HepG2 (cell line): ENCODE measurements around the gene CAMTA2. TPM values are rescaled to one million over a fixed set of nuclear protein-coding genes. Genes with fewer than 3 reads are reported as not detected.

ENCODE experiments used
- ADNP ChIP-seq: sonication (generic); formaldehyde crosslinking; IDR thresholded peaks from 2 replicates; pipeline ENCODE4 v1.4.0; 2020; ENCODE audit warnings: missing genetic modification reagents
- ATRX ChIP-seq: sonication (generic); formaldehyde crosslinking; IDR thresholded peaks from 2 replicates; pipeline ENCODE4 v1.4.0; 2020; ENCODE audit warnings: missing genetic modification reagents, borderline replicate concordance
- ELF1 ChIP-seq: sonication (generic); formaldehyde crosslinking; IDR thresholded peaks from 2 replicates; pipeline ENCODE4 v1.4.0; 2020; ENCODE audit warnings: missing genetic modification reagents
- FOXO4 ChIP-seq: sonication (generic); formaldehyde crosslinking; conservative IDR thresholded peaks from 2 replicates; pipeline ENCODE4 v1.8.1; 2023; ENCODE audit warnings: missing genetic modification reagents
- GABPA ChIP-seq, 2 experiments: IDR thresholded peaks; 2 replicates each; pipeline ENCODE4 v1.6.1; 2011 to 2016; ENCODE audit warnings: low read depth in 2 of 2, low read length in 1 of 2, missing biosample characterization in 1 of 2, missing genetic modification characterization in 1 of 2
- HDAC1 ChIP-seq: sonication (generic); formaldehyde crosslinking; IDR thresholded peaks from 2 replicates; pipeline ENCODE4 v1.5.1; 2020; ENCODE audit warnings: mild to moderate bottlenecking, missing genetic modification reagents
- KDM2A ChIP-seq: sonication (generic); formaldehyde crosslinking; IDR thresholded peaks from 2 replicates; pipeline ENCODE4 v1.4.0; 2020; ENCODE audit warnings: low read depth, missing genetic modification reagents, borderline replicate concordance
- KLF6 ChIP-seq: IDR thresholded peaks from 2 replicates; pipeline ENCODE4 v1.8.0; 2016; ENCODE audit warnings: missing biosample characterization, missing genetic modification reagents
- MIER2 ChIP-seq: IDR thresholded peaks from 2 replicates; pipeline ENCODE4 v1.6.1; 2016; ENCODE audit warnings: missing biosample characterization, missing genetic modification reagents
- NCOA2 ChIP-seq: sonication (generic); formaldehyde crosslinking; IDR thresholded peaks from 2 replicates; pipeline ENCODE4 v1.8.0; 2022; ENCODE audit warnings: inconsistent platforms
- NFYC ChIP-seq: IDR thresholded peaks from 2 replicates; pipeline ENCODE4 v1.6.1; 2016; ENCODE audit warnings: missing genetic modification reagents, missing compliant biosample characterization
- PBX2 ChIP-seq: IDR thresholded peaks from 2 replicates; pipeline ENCODE4 v1.6.1; 2016; ENCODE audit warnings: control low read depth
- PCBP1 ChIP-seq: fragments of 200-400 bp; formaldehyde crosslinking; IDR thresholded peaks from 2 replicates; pipeline ENCODE4 v1.6.1; 2017; ENCODE audit warnings: mild to moderate bottlenecking, low read depth, low read length, borderline replicate concordance
- POLR2AphosphoS5 ChIP-seq: IDR thresholded peaks from 2 replicates; pipeline ENCODE4 v1.6.1; 2012; ENCODE audit warnings: low read depth, low read length
- PRDM10 ChIP-seq: sonication (generic); formaldehyde crosslinking; IDR thresholded peaks from 2 replicates; pipeline ENCODE4 v1.4.0; 2020; ENCODE audit warnings: low read depth, missing genetic modification reagents
- ZFP36L1 ChIP-seq: sonication (generic); formaldehyde crosslinking; IDR thresholded peaks from 2 replicates; pipeline ENCODE4 v1.8.0; 2022; ENCODE audit warnings: mild to moderate bottlenecking, missing genetic modification reagents, moderate library complexity
- ZFP90 ChIP-seq: sonication (generic); formaldehyde crosslinking; IDR thresholded peaks from 2 replicates; pipeline ENCODE4 v1.8.0; 2022; ENCODE audit warnings: missing genetic modification reagents, mild to moderate bottlenecking, inconsistent platforms, borderline replicate concordance
- ZNF230 ChIP-seq: sonication (generic); formaldehyde crosslinking; IDR thresholded peaks from 2 replicates; pipeline ENCODE4 v1.4.0; 2020; ENCODE audit warnings: mild to moderate bottlenecking, missing genetic modification reagents
- ZNF292 ChIP-seq: sonication (generic); formaldehyde crosslinking; IDR thresholded peaks from 2 replicates; pipeline ENCODE4 v1.8.1; 2022; ENCODE audit warnings: mild to moderate bottlenecking, low read depth, missing genetic modification reagents, borderline replicate concordance
- ZNF501 ChIP-seq: sonication (generic); formaldehyde crosslinking; IDR thresholded peaks from 2 replicates; pipeline ENCODE4 v1.5.1; 2020; ENCODE audit warnings: mild to moderate bottlenecking, moderate library complexity, missing genetic modification reagents
- ZNF558 ChIP-seq: sonication (generic); formaldehyde crosslinking; IDR thresholded peaks from 2 replicates; pipeline ENCODE4 v1.9.0; 2022; ENCODE audit warnings: mild to moderate bottlenecking, missing genetic modification reagents, borderline replicate concordance
- ZNF576 ChIP-seq: sonication (generic); formaldehyde crosslinking; IDR thresholded peaks from 2 replicates; pipeline ENCODE4 v1.4.0; 2020; ENCODE audit warnings: mild to moderate bottlenecking, missing genetic modification reagents
- ZNF652 ChIP-seq: IDR thresholded peaks from 2 replicates; pipeline ENCODE4 v1.6.1; 2016; ENCODE audit warnings: low read depth, borderline replicate concordance
- ZSCAN31 ChIP-seq: sonication (generic); formaldehyde crosslinking; IDR thresholded peaks from 2 replicates; pipeline ENCODE4 v1.5.0; 2020; ENCODE audit warnings: low read depth, mild to moderate bottlenecking, missing genetic modification reagents
- polyA plus RNA-seq, 8 experiments: library from polyadenylated mRNA; depleted of rRNA in 3 of 8; stranded (reverse) in 7 of 8; unstranded in 1 of 8; fragments of >200 nt; fragmentation: Illumina TruSeq in 4 of 8; extraction: Trizol in 4 of 8; gene quantifications; 2 replicates each; pipeline versions ENCODE4 v1.2.1 to v1.2.3, GENCODE V29; 2011 to 2016; ENCODE audit warnings: low read depth in 4 of 8, missing spikeins in 1 of 8, mixed read lengths in 1 of 8; ENCODE audit not compliant: insufficient read depth in 1 of 8
- total RNA-seq, 5 experiments: library from RNA; depleted of rRNA; stranded (reverse); fragments of >200 nt; fragmentation: Illumina TruSeq; extraction: Trizol; gene quantifications; 2 replicates each; pipeline ENCODE4 v1.2.3, GENCODE V29; 2016; ENCODE audit warnings: low read depth in 1 of 5

CAMTA2 gene
- total and polyA plus RNA-seq, 2 of the 13 experiments (the other 11 are each of a cell fraction or from before 2014, with no cell fraction given) = 4.1 to 7.1 TPM

GRCh38 chr17:4966844-4967538 lies 20.5 kb downstream of the CAMTA2 start (continued):
- 0 out of 2 replicates have a peak, but pooled peaks have one; percentile 29 for TF ChIP-seq ZNF558 (CRISPR knock-in tag)
- no peak for TF ChIP-seq ADNP (CRISPR knock-in tag)
- peak; percentile 45; the same call in 1 of the 2 replicates for TF ChIP-seq KDM2A (CRISPR knock-in tag)
- TF ChIP-seq ZFP90 (CRISPR knock-in tag) = peak; percentile 52; the same call in 1 of the 2 replicates
- peak; percentile 97 for TF ChIP-seq PBX2 (CRISPR knock-in tag)
- peak; percentile 31; the same call in 1 of the 2 replicates for TF ChIP-seq KLF6 (CRISPR knock-in tag)
- TF ChIP-seq PRDM10 = no peak
- peak; percentile 43; the same call in 1 of the 2 replicates for TF ChIP-seq POLR2AphosphoS5
- peak; percentile 95 for TF ChIP-seq NFYC (CRISPR knock-in tag)
- peak; percentile 14; the same call in 1 of the 2 replicates for TF ChIP-seq ZFP36L1 (CRISPR knock-in tag)
- TF ChIP-seq ZSCAN31 = no peak
- no peak; the same call in 1 of the 2 replicates for TF ChIP-seq ZNF230
- no peak for TF ChIP-seq PCBP1
- TF ChIP-seq NCOA2 (CRISPR knock-in tag) = peak; percentile 9; the same call in 1 of the 2 replicates
- TF ChIP-seq ZNF292 (CRISPR knock-in tag) = peak; percentile 45; the same call in 1 of the 2 replicates
- TF ChIP-seq MIER2 (CRISPR knock-in tag) = 0 out of 2 replicates have a peak, but pooled peaks have one; percentile 31
- TF ChIP-seq ELF1 (CRISPR knock-in tag) = 0 out of 2 replicates have a peak, but pooled peaks have one; percentile 31
- peak; percentile 97 for TF ChIP-seq ZNF652
- peak; percentile 50 for TF ChIP-seq GABPA (IDR thresholded peaks at IDR 0.05; ENCODE audit: low read depth, low read length)
- no peak; the same call in 1 of the 2 replicates for TF ChIP-seq GABPA (CRISPR knock-in tag; IDR thresholded peaks at IDR 0.05; ENCODE audit: low read depth)
- TF ChIP-seq ZNF501 = peak; percentile 53; the same call in 1 of the 2 replicates
- no peak for TF ChIP-seq ZNF576 (CRISPR knock-in tag)
- peak; percentile 69 for TF ChIP-seq HDAC1 (CRISPR knock-in tag)
- TF ChIP-seq FOXO4 = no peak
- TF ChIP-seq ATRX (CRISPR knock-in tag) = no peak
